H1 (cell line): ENCODE results near the gene UBN1. TPM values are rescaled to one million over a fixed set of nuclear protein-coding genes. Genes with fewer than 3 reads are reported as not detected.

Source experiments
- CTCF ChIA-PET: fragments of 300-600 bp; sonication (Branson Sonifier 250); formaldehyde crosslinking; loops from one replicate; lab custom pipeline; 2021; ENCODE audit not compliant: partially characterized antibody; lab: Charles Lee
- POLR2A ChIA-PET: fragments of 300-600 bp; sonication (Branson Sonifier 250); formaldehyde crosslinking; loops from one replicate; lab custom pipeline; 2021; ENCODE audit warnings: inconsistent platforms; ENCODE audit not compliant: partially characterized antibody; lab: Charles Lee
- DNase-seq, 2 experiments: peaks; one replicate each; pipeline versions ENCODE4 v3.0.0 to v3.0.0-alpha.2; 2010 to 2022; ENCODE audit warnings: low spot score in 2 of 2, low read depth in 1 of 2, mixed read lengths in 1 of 2
- FAIRE-seq: peaks from 2 replicates; lab custom pipeline; 2011; peaks lifted over from hg19 to GRCh38; lab: Jason Lieb, UNC
- H2AFZ ChIP-seq: 2 replicates; pipeline ENCODE4 v1.8.1; 2012; ENCODE audit warnings: low read length, inconsistent platforms
- H2AK5ac ChIP-seq: 2 replicates; pipeline ENCODE4 v1.6.1; 2013; ENCODE audit warnings: low read depth, low read length
- H2BK120ac ChIP-seq: replicated peaks from 2 replicates; pipeline ENCODE3; 2013; ENCODE audit warnings: low read depth, low read length, inconsistent platforms
- H2BK12ac ChIP-seq: 2 replicates; pipeline ENCODE4 v1.6.1; 2013; ENCODE audit warnings: low read depth, low read length
- H2BK15ac ChIP-seq: 2 replicates; pipeline ENCODE4 v1.6.1; 2013; ENCODE audit warnings: low read length
- H2BK20ac ChIP-seq: 2 replicates; pipeline ENCODE4 v1.6.1; 2013; ENCODE audit warnings: low read length
- H2BK5ac ChIP-seq: 2 replicates; pipeline ENCODE4 v1.6.1; 2013; ENCODE audit warnings: low read depth, low read length
- H3K14ac ChIP-seq: 2 replicates; pipeline ENCODE4 v1.6.1; 2013; ENCODE audit warnings: inconsistent platforms; ENCODE audit not compliant: insufficient read length
- H3K18ac ChIP-seq: 2 replicates; pipeline ENCODE4 v1.6.1; 2013; ENCODE audit warnings: low read length; ENCODE audit errors: extremely low read depth
- H3K23ac ChIP-seq: 2 replicates; pipeline ENCODE4 v1.6.1; 2013; ENCODE audit warnings: inconsistent platforms; ENCODE audit not compliant: insufficient read length
- H3K23me2 ChIP-seq: 2 replicates; pipeline ENCODE4 v1.6.1; 2013; ENCODE audit warnings: low read depth, low read length
- H3K27ac ChIP-seq: 2 replicates; pipeline ENCODE4 v1.6.1; 2011; ENCODE audit warnings: low read depth, low read length, inconsistent platforms
- H3K27me3 ChIP-seq, 4 experiments: replicated peaks in 1 of 4; 1 replicate in 1 of 4; 2 replicates in 3 of 4; pipeline versions ENCODE4 v1.6.1 to v1.8.1; 2011 to 2013; ENCODE audit warnings: low read length in 3 of 4, mild to moderate bottlenecking in 3 of 4, inconsistent platforms in 2 of 4, mixed read lengths in 2 of 4, moderate library complexity in 1 of 4; ENCODE audit not compliant: control insufficient read depth in 3 of 4, insufficient read depth in 3 of 4; ENCODE audit errors: extremely low read depth in 1 of 4
- H3K36me3 ChIP-seq, 4 experiments: 2 replicates each; pipeline versions ENCODE4 v1.6.1 to v1.8.1; 2011 to 2013; ENCODE audit warnings: mild to moderate bottlenecking in 4 of 4, low read length in 3 of 4, moderate library complexity in 2 of 4, control low read depth in 1 of 4, inconsistent platforms in 1 of 4; ENCODE audit not compliant: insufficient read depth in 4 of 4, control insufficient read depth in 2 of 4
- H3K4ac ChIP-seq: replicated peaks from 2 replicates; pipeline ENCODE3; 2013; ENCODE audit warnings: low read length, low read depth, mixed read lengths, inconsistent platforms; ENCODE audit not compliant: insufficient read length
- H3K4me1 ChIP-seq, 4 experiments: replicated peaks in 1 of 4; 1 replicate in 1 of 4; 2 replicates in 3 of 4; pipeline versions ENCODE4 v1.6.1 to v1.8.1; 2011 to 2013; ENCODE audit warnings: low read length in 3 of 4, inconsistent platforms in 2 of 4, mixed read lengths in 1 of 4; ENCODE audit not compliant: insufficient read depth in 4 of 4, control insufficient read depth in 3 of 4
- H3K4me2 ChIP-seq, 2 experiments: 2 replicates each; pipeline versions ENCODE4 v1.6.1 to v1.8.1; 2011 to 2013; ENCODE audit warnings: low read depth in 2 of 2, low read length in 2 of 2, control low read depth in 1 of 2, inconsistent platforms in 1 of 2, mild to moderate bottlenecking in 1 of 2; ENCODE audit not compliant: insufficient read depth in 1 of 2
- H3K4me3 ChIP-seq, 4 experiments: fragments of 200-600, 300-600 bp in 1 of 4; sonication (generic), shearing (Covaris generic), sonication (Bioruptor Twin) in 1 of 4; 2 replicates each; pipeline versions ENCODE4 v1.5.1 to v1.8.1; 2011 to 2016; ENCODE audit warnings: low read length in 4 of 4, low read depth in 3 of 4, control low read depth in 2 of 4, inconsistent platforms in 2 of 4, mild to moderate bottlenecking in 2 of 4, mixed read lengths in 1 of 4, moderate library complexity in 1 of 4; ENCODE audit not compliant: insufficient read depth in 2 of 4; ENCODE audit errors: extremely low read depth in 1 of 4
- H3K56ac ChIP-seq: replicated peaks from 2 replicates; pipeline ENCODE3; 2013; ENCODE audit warnings: low read depth, mild to moderate bottlenecking, mixed read lengths, low read length, inconsistent platforms; ENCODE audit not compliant: insufficient read length
- H3K79me1 ChIP-seq: 2 replicates; pipeline ENCODE4 v1.6.1; 2013; ENCODE audit warnings: low read depth, low read length, control low read depth
- H3K79me2 ChIP-seq, 2 experiments: 2 replicates each; pipeline versions ENCODE4 v1.6.1 to v1.8.1; 2012 to 2013; ENCODE audit warnings: low read length in 2 of 2, mild to moderate bottlenecking in 2 of 2, inconsistent platforms in 1 of 2; ENCODE audit not compliant: insufficient read depth in 2 of 2, control insufficient read depth in 1 of 2
- H3K9ac ChIP-seq, 4 experiments: replicated peaks in 1 of 4; 1 replicate in 1 of 4; 2 replicates in 3 of 4; pipeline versions ENCODE4 v1.6.1 to v1.8.1; 2011 to 2013; ENCODE audit warnings: low read depth in 3 of 4, low read length in 3 of 4, control low read depth in 2 of 4, mild to moderate bottlenecking in 2 of 4, moderate library complexity in 2 of 4, inconsistent platforms in 1 of 4; ENCODE audit errors: extremely low read depth in 1 of 4
- H3K9me3 ChIP-seq, 2 experiments: 2 replicates each; pipeline versions ENCODE4 v1.6.1 to v1.8.1; 2012 to 2013; ENCODE audit warnings: mild to moderate bottlenecking in 2 of 2, moderate library complexity in 2 of 2, control low read depth in 1 of 2, inconsistent platforms in 1 of 2, low read depth in 1 of 2, low read length in 1 of 2, mixed read lengths in 1 of 2; ENCODE audit not compliant: insufficient read depth in 2 of 2
- H4K20me1 ChIP-seq, 2 experiments: replicated peaks in 1 of 2; 2 replicates each; pipeline versions ENCODE3 to v1.8.1; 2011 to 2013; ENCODE audit warnings: inconsistent platforms in 2 of 2, low read length in 2 of 2, mild to moderate bottlenecking in 1 of 2; ENCODE audit not compliant: insufficient read depth in 2 of 2, control insufficient read depth in 1 of 2
- H4K5ac ChIP-seq: 2 replicates; pipeline ENCODE4 v1.6.1; 2013; ENCODE audit warnings: low read length, low read depth, mixed read lengths, inconsistent platforms; ENCODE audit not compliant: insufficient read length
- H4K8ac ChIP-seq: 2 replicates; pipeline ENCODE4 v1.8.0; 2013; ENCODE audit warnings: mild to moderate bottlenecking, moderate library complexity, low read length, inconsistent platforms; ENCODE audit not compliant: insufficient read depth; ENCODE audit errors: extremely low read depth
- H4K91ac ChIP-seq: replicated peaks from 2 replicates; pipeline ENCODE3; 2013; ENCODE audit warnings: low read length, mixed read lengths, inconsistent platforms; ENCODE audit not compliant: insufficient read length
- BRCA1 ChIP-seq: IDR thresholded peaks from 2 replicates; pipeline ENCODE4 v1.6.1; 2012; ENCODE audit warnings: low read depth, low read length, improper control_type of control experiment
- CBX5 ChIP-seq: fragments of 300-800, 300-1000 bp; sonication (generic); IDR thresholded peaks from 2 replicates; pipeline ENCODE4 v1.7.1; 2016; ENCODE audit warnings: antibody characterized with exemption, low read length, low read depth
- CEBPB ChIP-seq: IDR thresholded peaks from 2 replicates; pipeline ENCODE4 v1.6.1; 2012; ENCODE audit warnings: low read depth, low read length
- CHD2 ChIP-seq: IDR thresholded peaks from 2 replicates; pipeline ENCODE4 v1.6.1; 2012; ENCODE audit warnings: low read length, improper control_type of control experiment
- GABPA ChIP-seq: IDR thresholded peaks from 2 replicates; pipeline ENCODE4 v1.6.1; 2011; ENCODE audit warnings: mild to moderate bottlenecking, low read length, moderate library complexity, borderline replicate concordance; ENCODE audit not compliant: insufficient read depth
- KDM4A ChIP-seq: IDR thresholded peaks from one replicate; pipeline ENCODE4 v1.7.1; 2012; ENCODE audit warnings: low read depth, mild to moderate bottlenecking, moderate library complexity, low read length, inconsistent platforms; ENCODE audit not compliant: severe bottlenecking
- NRF1 ChIP-seq: IDR thresholded peaks from 2 replicates; pipeline ENCODE4 v1.6.1; 2011; ENCODE audit warnings: mild to moderate bottlenecking, low read depth, low read length, improper control_type of control experiment
- RBBP5 ChIP-seq: IDR thresholded peaks from 2 replicates; pipeline ENCODE4 v1.7.1; 2012; ENCODE audit warnings: low read depth, mild to moderate bottlenecking, inconsistent platforms, low read length, moderate library complexity, borderline replicate concordance
- SIRT6 ChIP-seq: IDR thresholded peaks from one replicate; pipeline ENCODE4 v1.7.1; 2012; ENCODE audit warnings: low read length, inconsistent platforms
- SUZ12 ChIP-seq: fragments of 200-600 bp; sonication (generic); IDR thresholded peaks from 2 replicates; pipeline ENCODE4 v1.6.1; 2012; ENCODE audit warnings: mild to moderate bottlenecking, inconsistent platforms, low read length, moderate library complexity, mixed read lengths
- TAF7 ChIP-seq: optimal IDR thresholded peaks from 2 replicates; pipeline ENCODE3; 2011; ENCODE audit warnings: low read depth, mild to moderate bottlenecking, inconsistent platforms, low read length, moderate library complexity, borderline replicate concordance
- ZNF274 ChIP-seq: IDR thresholded peaks from 2 replicates; pipeline ENCODE4 v1.7.0; 2012; ENCODE audit warnings: low read length, borderline replicate concordance; ENCODE audit errors: extremely low read depth
- WGBS, 2 experiments: shearing (Covaris generic) in 1 of 2; methylation state at CpG; one replicate each; pipeline versions ENCODE4 v1.1.6 to v1.1.7; 2013 to 2015; ENCODE audit warnings: low lambda C conversion rate in 2 of 2, mixed read lengths in 2 of 2, inconsistent platforms in 1 of 2, low coverage in 1 of 2, missing lambda C conversion rate in 1 of 2; ENCODE audit not compliant: insufficient replicate concordance in 2 of 2, insufficient coverage in 1 of 2, insufficient read length in 1 of 2; ENCODE audit errors: extremely low coverage in 1 of 2, missing lambda C conversion rate in 1 of 2; 5-methylcytosine and 5-hydroxymethylcytosine counted together
- polyA plus RNA-seq, 7 experiments: library from polyadenylated mRNA; depleted of rRNA in 3 of 7; stranded (reverse) in 5 of 7; unstranded in 2 of 7; fragments of >200 nt in 5 of 7; fragments of 200-250 nt in 2 of 7; gene quantifications; 1 replicate in 5 of 7; 2 replicates in 1 of 7; 4 replicates in 1 of 7; pipeline versions ENCODE4 v1.2.1 to v1.2.3, GENCODE V29; 2011 to 2013; ENCODE audit warnings: missing spikeins in 2 of 7, mixed read lengths in 2 of 7
- total RNA-seq: library from RNA; stranded (reverse); fragmentation: NEBNext Ultra II Directional; extraction: Animal tissue kit (Norgen Biotek cat#: 25700); gene quantifications from 2 replicates; pipeline ENCODE4 v1.2.1, GENCODE V29; 2021

Gene UBN1
- total and polyA plus RNA-seq, 2 of the 8 experiments (the other 6 are each of a cell fraction or from before 2014, with no cell fraction given), result 16.2 to 37.0 TPM

GRCh38 chr16:4862639-4863038, 15.4 kb downstream of the UBN1 start:
- no peak overlapping the region for H3K14ac ChIP-seq
- H3K4me3 ChIP-seq, result no peak overlapping the region
- 87% methylated on average over 5 of the region's 5 CpGs; no CpG with 5 or more reads in 1 of the 2 experiments for WGBS, 2 experiments
- H3K4me2 ChIP-seq, result no peak overlapping the region
- FAIRE-seq (no peak), DNase-seq (no peak)
- no peak overlapping the region for H3K9ac ChIP-seq
- CTCF ChIA-PET, result interaction anchor here (0.6 to 1.7 kb wide), 7 partner anchors 13 to 195 kb away, joined by 3 to 4 read pairs (median 3); no protein-coding TSS in a partner anchor
- no peak overlapping the region for H3K4ac ChIP-seq
- no peak overlapping the region for H2BK20ac ChIP-seq
- H2AK5ac ChIP-seq, result no peak overlapping the region
- no peak overlapping the region for H3K56ac ChIP-seq
- no peak overlapping the region for H4K91ac ChIP-seq
- POLR2A ChIA-PET, result interaction anchor here (1.0 to 3.7 kb wide), 5 partner anchors 9 to 55 kb away, joined by 3 to 13 read pairs (median 4); no protein-coding TSS in a partner anchor
- no peak overlapping the region for H4K8ac ChIP-seq
- H3K23ac ChIP-seq, result no peak overlapping the region
- peaks cover 0 to 44% of the 10 kb centered on the region in 2 experiments; a peak in 3 of 4 replicates for H3K79me2 ChIP-seq
- no peaks in the 10 kb centered on the region for H3K9me3 ChIP-seq
- no peak overlapping the region for H2BK5ac ChIP-seq
- no peak overlapping the region for H3K18ac ChIP-seq
- no peaks in the 10 kb centered on the region for H3K27me3 ChIP-seq
- no peak overlapping the region for H2BK12ac ChIP-seq
- H3K23me2 ChIP-seq, result no peaks in the 10 kb centered on the region
- peaks cover 24 to 52% (median 40%) of the 10 kb centered on the region in 4 experiments for H3K36me3 ChIP-seq
- TF ChIP-seq GABPA (no peak), SUZ12 (no peak), SIRT6 (no peak), TAF7 (no peak), KDM4A (no peak), RBBP5 (no peak), CHD2 (no peak), CEBPB (no peak), CBX5 (no peak), BRCA1 (no peak), ZNF274 (no peak), NRF1 (no peak)
- no peak overlapping the region for H3K27ac ChIP-seq
- H2AFZ ChIP-seq, result no peak overlapping the region
- H4K20me1 ChIP-seq, result peaks cover 4 to 11% of the 10 kb centered on the region in 2 experiments
- no peak overlapping the region for H2BK120ac ChIP-seq
- peaks cover 5% of the 10 kb centered on the region for H3K79me1 ChIP-seq
- H3K4me1 ChIP-seq, result no peaks in the 10 kb centered on the region
- no peak overlapping the region for H2BK15ac ChIP-seq
- no peak overlapping the region for H4K5ac ChIP-seq
